IMR-90 (cell line): Measurements from ENCODE around the gene CSE1L. TPM values are rescaled to one million over a fixed set of nuclear protein-coding genes. Genes with fewer than 3 reads are reported as not detected.

Experiments used
- ATAC-seq: fragments of 200-7000 bp; cut with Tn5 transposase; 2 replicates; pipeline ENCODE4 v1.9.1; 2020; ENCODE audit warnings: low read depth, mild to moderate bottlenecking, moderate library complexity
- BruUV-seq: library from RNA; stranded (reverse); fragments of 400-500 nt; replicated peaks from 2 replicates; lab custom pipeline; 2021; lab: Mats Ljungman, UMichigan
- CTCF ChIA-PET: fragments of 300-600 bp; formaldehyde crosslinking; extraction: SDS; loops from one replicate; lab custom pipeline; 2021; ENCODE audit warnings: antibody characterized with exemption; lab: Yijun Ruan, JAX
- POLR2A ChIA-PET: fragments of 300-600 bp; sonication (Branson Sonifier 250); formaldehyde crosslinking; loops from one replicate; lab custom pipeline; 2022; ENCODE audit warnings: antibody characterized with exemption; ENCODE audit not compliant: unreplicated experiment; lab: Charles Lee
- DNase-seq: peaks from one replicate; pipeline ENCODE4 v3.0.0; 2013
- H2AFZ ChIP-seq: replicated peaks from 2 replicates; pipeline ENCODE3; 2013; ENCODE audit warnings: low read length, mild to moderate bottlenecking; ENCODE audit not compliant: poor library complexity
- H2AK5ac ChIP-seq: 2 replicates; pipeline ENCODE4 v1.6.1; 2013; ENCODE audit warnings: low read depth, low read length, inconsistent platforms
- H2AK9ac ChIP-seq: replicated peaks from 2 replicates; pipeline ENCODE3; 2013; ENCODE audit warnings: mild to moderate bottlenecking, low read depth, low read length, moderate library complexity; ENCODE audit not compliant: poor library complexity
- H2BK120ac ChIP-seq: 2 replicates; pipeline ENCODE4 v1.6.1; 2013; ENCODE audit warnings: low read depth, low read length, inconsistent platforms
- H2BK15ac ChIP-seq: 3 replicates; pipeline ENCODE4 v1.6.1; 2013; ENCODE audit warnings: low read depth, low read length, inconsistent platforms
- H2BK20ac ChIP-seq: 2 replicates; pipeline ENCODE4 v1.6.1; 2013; ENCODE audit warnings: low read depth, mild to moderate bottlenecking, inconsistent platforms, low read length, moderate library complexity
- H2BK5ac ChIP-seq: 2 replicates; pipeline ENCODE4 v1.6.1; 2013; ENCODE audit warnings: mild to moderate bottlenecking, low read depth, low read length, inconsistent platforms; ENCODE audit not compliant: poor library complexity, severe bottlenecking
- H3K14ac ChIP-seq: replicated peaks from 2 replicates; pipeline ENCODE4 v1.6.1; 2013; ENCODE audit warnings: low read depth, low read length, inconsistent platforms
- H3K18ac ChIP-seq: 2 replicates; pipeline ENCODE4 v1.6.1; 2013; ENCODE audit warnings: low read depth, low read length, control low read depth
- H3K23ac ChIP-seq: 2 replicates; pipeline ENCODE4 v1.6.1; 2013; ENCODE audit warnings: low read depth, low read length, inconsistent platforms
- H3K27ac ChIP-seq: 2 replicates; pipeline ENCODE4 v1.5.1; 2013; ENCODE audit warnings: mild to moderate bottlenecking, control low read depth, low read length; ENCODE audit not compliant: insufficient read depth
- H3K27me3 ChIP-seq: 2 replicates; pipeline ENCODE4 v1.6.1; 2013; ENCODE audit warnings: low read length; ENCODE audit not compliant: control insufficient read depth, insufficient read depth
- H3K36me3 ChIP-seq: 2 replicates; pipeline ENCODE4 v1.6.1; 2013; ENCODE audit warnings: low read length, mixed read lengths; ENCODE audit not compliant: control insufficient read depth, insufficient read depth
- H3K4ac ChIP-seq: 2 replicates; pipeline ENCODE4 v1.6.1; 2013; ENCODE audit warnings: low read depth, low read length, inconsistent platforms
- H3K4me1 ChIP-seq: 2 replicates; pipeline ENCODE4 v1.6.1; 2013; ENCODE audit warnings: low read length, mixed read lengths; ENCODE audit not compliant: control insufficient read depth, insufficient read depth
- H3K4me2 ChIP-seq: 2 replicates; pipeline ENCODE4 v1.6.1; 2013; ENCODE audit warnings: low read depth, mild to moderate bottlenecking, control low read depth, low read length, moderate library complexity
- H3K4me3 ChIP-seq: 2 replicates; pipeline ENCODE4 v1.5.1; 2013; ENCODE audit warnings: low read depth, mild to moderate bottlenecking, control low read depth, low read length, moderate library complexity; ENCODE audit not compliant: insufficient read depth
- H3K56ac ChIP-seq: 2 replicates; pipeline ENCODE4 v1.6.1; 2013; ENCODE audit warnings: low read length, inconsistent platforms; ENCODE audit not compliant: insufficient read depth; ENCODE audit errors: extremely low read depth
- H3K79me1 ChIP-seq, 2 experiments: 2 replicates each; pipeline ENCODE4 v1.6.1; 2013; ENCODE audit warnings: low read length in 2 of 2, inconsistent platforms in 1 of 2, low read depth in 1 of 2
- H3K9ac ChIP-seq: 2 replicates; pipeline ENCODE4 v1.6.1; 2013; ENCODE audit warnings: low read depth, low read length, control low read depth
- H3K9me1 ChIP-seq: 2 replicates; pipeline ENCODE4 v1.6.1; 2013; ENCODE audit warnings: low read length, inconsistent platforms; ENCODE audit not compliant: insufficient read depth
- H3K9me3 ChIP-seq: 2 replicates; pipeline ENCODE4 v1.6.1; 2013; ENCODE audit warnings: low read length; ENCODE audit not compliant: control insufficient read depth, insufficient read depth
- H4K20me1 ChIP-seq: 2 replicates; pipeline ENCODE4 v1.6.1; 2013; ENCODE audit warnings: low read length, inconsistent platforms; ENCODE audit not compliant: insufficient read depth
- H4K5ac ChIP-seq: 2 replicates; pipeline ENCODE4 v1.6.1; 2013; ENCODE audit warnings: mild to moderate bottlenecking, low read depth, low read length, control low read depth
- H4K8ac ChIP-seq, 2 experiments: 2 replicates each; pipeline ENCODE4 v1.6.1; 2013; ENCODE audit warnings: low read depth in 2 of 2, low read length in 2 of 2, control low read depth in 1 of 2, inconsistent platforms in 1 of 2
- H4K91ac ChIP-seq: 2 replicates; pipeline ENCODE4 v1.6.1; 2013; ENCODE audit warnings: low read depth, low read length, inconsistent platforms; ENCODE audit not compliant: insufficient read depth
- BHLHE40 ChIP-seq: fragments of 150-350 bp; IDR thresholded peaks from 2 replicates; pipeline ENCODE4 v1.6.1; 2016; ENCODE audit warnings: mild to moderate bottlenecking, low read depth, low read length
- CEBPB ChIP-seq: IDR thresholded peaks from 2 replicates; pipeline ENCODE4 v1.6.1; 2012; ENCODE audit warnings: low read depth, low read length, improper control_type of control experiment
- CHD1 ChIP-seq: IDR thresholded peaks from 2 replicates; pipeline ENCODE4 v1.6.1; 2012; ENCODE audit warnings: low read depth, low read length, improper control_type of control experiment
- MAFK ChIP-seq: IDR thresholded peaks from 2 replicates; pipeline ENCODE4 v1.6.1; 2012; ENCODE audit warnings: low read depth, low read length, improper control_type of control experiment
- MAZ ChIP-seq: IDR thresholded peaks from 2 replicates; pipeline ENCODE4 v1.6.1; 2012; ENCODE audit warnings: low read depth, mild to moderate bottlenecking, low read length, improper control_type of control experiment, moderate library complexity, borderline replicate concordance
- WGBS, 2 experiments: methylation state at CpG; one replicate each; pipeline versions ENCODE4 v1.1.5 to v1.1.7; 2013; ENCODE audit warnings: missing lambda C conversion rate in 2 of 2; ENCODE audit not compliant: insufficient read length in 1 of 2; ENCODE audit errors: extremely low coverage in 2 of 2; 5-methylcytosine and 5-hydroxymethylcytosine counted together
- dilution Hi-C: fragments of 300-500 bp; cut with HindIII; formaldehyde crosslinking; loops from one replicate; pipeline ENCODE4 v1.14.3; 2018; ENCODE audit warnings: low sequenced_read_pairs; ENCODE audit not compliant: unreplicated experiment
- in situ Hi-C: fragments of 300-500 bp; cut with MboI; formaldehyde crosslinking; loops from 3 replicates; pipeline ENCODE4 v1.14.3; 2019; ENCODE audit warnings: low sequenced_read_pairs, inconsistent platforms, mixed read lengths
- intact Hi-C: fragments of 100-400 bp; cut with micrococcal nuclease; formaldehyde crosslinking; loops from 2 replicates; pipeline ENCODE4 v1.10.0; 2022
- polyA plus RNA-seq, 3 experiments: library from polyadenylated mRNA; depleted of rRNA; stranded (reverse); fragments of >200 nt; gene quantifications; 2 replicates each; pipeline ENCODE4 v1.2.3, GENCODE V29; 2012; ENCODE audit warnings: low replicate concordance in 1 of 3
- total RNA-seq: library from RNA; depleted of rRNA; stranded (reverse); fragments of >200 nt; gene quantifications from 2 replicates; pipeline ENCODE4 v1.2.3, GENCODE V29; 2012

The CSE1L gene
- total and polyA plus RNA-seq, 2 of the 4 experiments (the other 2 are of a cell fraction): 34.3 to 81.7 TPM

DNA sequence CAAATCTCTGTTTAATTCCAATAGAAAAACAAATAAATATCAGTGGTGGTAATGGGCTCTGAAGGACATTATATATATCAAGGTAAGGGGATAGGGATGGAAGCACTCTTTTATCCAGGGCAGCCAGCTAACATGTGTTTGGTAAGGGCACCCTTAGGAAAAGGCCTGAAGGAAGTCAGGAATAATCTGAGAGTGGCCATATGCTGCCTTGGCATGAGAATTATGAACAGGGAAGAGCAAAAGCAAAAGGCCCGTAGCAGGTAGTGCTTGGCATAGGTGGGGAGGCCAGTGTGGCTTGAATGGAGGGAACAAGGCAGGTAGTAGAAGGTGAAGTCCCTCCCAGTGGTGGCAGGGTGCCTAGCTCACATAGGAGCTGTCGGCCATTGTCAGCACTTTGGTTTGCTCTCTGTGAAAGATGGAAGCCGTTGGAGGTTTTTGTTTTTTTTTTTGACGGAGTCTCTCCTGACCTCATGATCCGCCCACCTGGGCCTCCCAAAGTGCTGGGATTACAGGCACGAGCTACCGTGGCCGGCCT, 39.6 kb upstream of the CSE1L start:
- Histone ChIP-seq H3K36me3 (peaks cover 34% of the 10 kb centered on the region), H2AK9ac (no peak overlapping the region), H3K14ac (no peak overlapping the region), H4K20me1 (no peaks in the 10 kb centered on the region), H3K4me2 (no peak overlapping the region), H3K4me3 (no peak overlapping the region), H3K18ac (no peak overlapping the region), H3K4ac (no peak overlapping the region), H3K9me1 (no peaks in the 10 kb centered on the region), H2BK5ac (no peak overlapping the region), H2BK20ac (no peak overlapping the region), H2BK15ac (no peak overlapping the region), H3K79me1 (peaks cover 3 to 5% of the 10 kb centered on the region in 2 experiments; a peak in 1 of 4 replicates), H4K5ac (no peak overlapping the region), H4K91ac (no peak overlapping the region), H3K23ac (no peak overlapping the region), H3K9me3 (no peaks in the 10 kb centered on the region), H4K8ac (no peak overlapping the region), H2AFZ (no peak overlapping the region), H3K9ac (no peak overlapping the region), H2AK5ac (no peak overlapping the region), H3K27me3 (no peaks in the 10 kb centered on the region), H3K27ac (no peak overlapping the region), H3K4me1 (no peaks in the 10 kb centered on the region), H3K56ac (no peak overlapping the region), H2BK120ac (no peak overlapping the region)
- ChIA-PET POLR2A (no interaction called here), CTCF (no interaction called here)
- no peak for TF ChIP-seq MAFK
- no peak for TF ChIP-seq BHLHE40
- no peak for TF ChIP-seq CEBPB
- TF ChIP-seq MAZ: no peak
- TF ChIP-seq CHD1: no peak
- DNase-seq (no peak), ATAC-seq (no peak)
- WGBS, 2 experiments: no CpG with 5 or more reads among the region's 8 CpGs
- in situ Hi-C loops: no loop called here
- dilution Hi-C loops: no loop called here
- no TSS peak for BruUV-seq
- intact Hi-C loops: no loop called here
